OCI-LY3 (cell line): Measurements from ENCODE around the gene TLR3.

Experiments
- CTCF ChIP-seq: fragments of 200-600, 300-600 bp; sonication (generic); IDR thresholded peaks from 2 replicates; pipeline ENCODE4 v1.5.1; 2014; ENCODE audit warnings: antibody characterized with exemption, low read length, low read depth
- EZH2phosphoT487 ChIP-seq: fragments of 200-600 bp; shearing (Covaris generic); IDR thresholded peaks from 2 replicates; pipeline ENCODE4 v1.6.1; 2018; ENCODE audit warnings: antibody characterized with exemption, mixed run types, low read depth

- TF ChIP-seq CTCF, result no peak
- TF ChIP-seq EZH2phosphoT487, result no peak
Observed at GRCh38 chr4:186020793-186021407, 48.1 kb upstream of the TLR3 start.
